ENCODE results near the gene PATJ.
"Not testable (repeated sequence)": the region's sequence is repeated elsewhere in the genome, so short reads cannot be mapped to it uniquely, and the experiment has no call there.

The PATJ gene

GRCh38 chr1:62212411-62212810 is 470.1 kb downstream of the PATJ start:
- DNase-seq (ENCODE audit: low read depth): no peak
- H3K4me3 ChIP-seq (ENCODE audit: low read length): no peak overlapping the region
- no peak for TF ChIP-seq CTCF (IDR thresholded peaks at IDR 0.05; ENCODE audit: insufficient read depth, low read depth, low read length, missing control alignments)

- DNase-seq (ENCODE audit: low read depth): no peak
- H3K4me3 ChIP-seq (ENCODE audit: low read length): no peak overlapping the region
- TF ChIP-seq CTCF (IDR thresholded peaks at IDR 0.05; ENCODE audit: insufficient read depth, low read depth, low read length, missing control alignments): no peak
Observed at GRCh38 chr1:62213075-62213914, 471.0 kb downstream of the PATJ start.

GRCh38 chr1:62218604-62219003 is 476.3 kb downstream of the PATJ start:
- no peak overlapping the region for H3K4me3 ChIP-seq (ENCODE audit: low read length)
- DNase-seq (ENCODE audit: low read depth): no peak
- no peak for TF ChIP-seq CTCF (IDR thresholded peaks at IDR 0.05; ENCODE audit: insufficient read depth, low read depth, low read length, missing control alignments)

- DNase-seq (ENCODE audit: low read depth): not testable (repeated sequence)
Observed at GRCh38 chr1:62220456-62220855, 478.2 kb downstream of the PATJ start.

GRCh38 chr1:62221171-62221570 is 478.9 kb downstream of the PATJ start:
- no peak for DNase-seq (ENCODE audit: low read depth)
- TF ChIP-seq CTCF (IDR thresholded peaks at IDR 0.05; ENCODE audit: insufficient read depth, low read depth, low read length, missing control alignments): no peak

More at GRCh38 chr1:62220456-62220855, 478.2 kb downstream of the PATJ start:
- H3K4me3 ChIP-seq (ENCODE audit: low read length): not testable (repeated sequence)

GRCh38 chr1:62222321-62222720 is 480.0 kb downstream of the PATJ start:
- DNase-seq (ENCODE audit: low read depth): no peak
- TF ChIP-seq CTCF (IDR thresholded peaks at IDR 0.05; ENCODE audit: insufficient read depth, low read depth, low read length, missing control alignments): no peak

More at GRCh38 chr1:62221171-62221570, 478.9 kb downstream of the PATJ start:
- no peak overlapping the region for H3K4me3 ChIP-seq (ENCODE audit: low read length)

GRCh38 chr1:62224182-62224581 is 481.9 kb downstream of the PATJ start:
- TF ChIP-seq CTCF (IDR thresholded peaks at IDR 0.05; ENCODE audit: insufficient read depth, low read depth, low read length, missing control alignments): no peak
- DNase-seq (ENCODE audit: low read depth): no peak
- H3K4me3 ChIP-seq (ENCODE audit: low read length): no peak overlapping the region

More at GRCh38 chr1:62222321-62222720, 480.0 kb downstream of the PATJ start:
- no peak overlapping the region for H3K4me3 ChIP-seq (ENCODE audit: low read length)

Measured in epithelial cell of esophagus (primary cell).